GM21360 (cell line): ENCODE data around the gene SNTG2.

Experiments
- ATAC-seq: cut with Tn5 transposase; IDR thresholded peaks from one replicate; pipeline ENCODE4 v1.9.1; 2021; ENCODE audit warnings: mild to moderate bottlenecking, moderate library complexity; ENCODE audit not compliant: unreplicated experiment

The SNTG2 gene

DNA sequence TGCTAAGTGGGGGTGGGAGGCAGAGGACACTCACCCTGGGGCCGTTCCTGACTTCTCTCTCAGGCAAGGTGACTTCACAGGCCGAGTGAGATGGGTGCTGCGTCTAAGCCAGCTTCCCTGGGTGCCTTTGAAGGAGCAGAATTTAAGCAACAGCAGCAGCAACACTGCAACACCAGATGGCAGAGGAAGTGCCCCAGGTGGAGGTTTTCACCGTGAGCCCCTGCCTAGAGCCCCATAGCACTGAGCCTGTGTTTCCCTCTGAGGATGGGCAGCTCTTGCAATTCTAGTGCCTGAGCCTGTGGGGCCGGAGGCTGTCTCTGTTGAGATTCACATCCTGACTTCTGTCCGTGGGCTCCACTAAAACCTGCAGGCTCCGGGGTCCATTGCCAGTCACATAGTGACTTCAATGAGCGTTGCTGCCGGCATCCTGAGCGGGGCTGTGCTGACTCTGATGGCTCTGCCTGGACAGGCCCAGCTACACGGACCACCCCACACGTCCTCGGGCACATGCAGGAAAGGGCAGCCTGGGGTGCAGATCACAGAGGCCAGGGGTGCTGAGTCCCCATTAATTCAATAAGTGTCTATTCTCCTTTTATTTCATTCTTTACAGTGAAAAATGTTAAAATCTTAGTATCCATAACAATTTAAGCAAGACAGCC lies 218.8 kb downstream of the SNTG2 start:
- ATAC-seq, result no peak

- no peak for ATAC-seq
These were observed 219.6 kb downstream of the SNTG2 start for GRCh38 chr2:1170241-1170640.

GRCh38 chr2:1170711-1171110 lies 220.1 kb downstream of the SNTG2 start:
- ATAC-seq, result no peak

DNA sequence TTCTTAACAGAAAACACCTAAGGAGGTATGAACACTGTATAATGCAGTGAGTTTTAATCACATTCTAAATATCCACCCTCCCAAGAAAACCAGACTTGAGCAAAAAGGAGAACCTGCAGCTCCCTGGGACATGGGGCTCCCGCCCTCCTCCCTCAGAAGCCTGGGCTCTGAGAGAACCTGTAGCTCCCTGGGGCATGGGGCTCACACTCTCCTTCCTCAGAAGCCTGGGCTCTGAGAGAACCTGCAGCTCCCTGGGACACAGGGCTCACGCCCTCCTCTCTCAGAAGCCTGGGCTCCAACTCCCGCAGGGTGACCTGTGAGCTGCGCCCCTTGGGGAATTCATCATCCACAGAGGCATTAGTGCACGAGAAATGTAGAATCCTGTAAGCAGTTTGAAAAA lies 222.9 kb downstream of the SNTG2 start:
- no peak for ATAC-seq

- no peak for ATAC-seq
These were observed 231.2 kb downstream of the SNTG2 start for GRCh38 chr2:1181893-1182292.

DNA sequence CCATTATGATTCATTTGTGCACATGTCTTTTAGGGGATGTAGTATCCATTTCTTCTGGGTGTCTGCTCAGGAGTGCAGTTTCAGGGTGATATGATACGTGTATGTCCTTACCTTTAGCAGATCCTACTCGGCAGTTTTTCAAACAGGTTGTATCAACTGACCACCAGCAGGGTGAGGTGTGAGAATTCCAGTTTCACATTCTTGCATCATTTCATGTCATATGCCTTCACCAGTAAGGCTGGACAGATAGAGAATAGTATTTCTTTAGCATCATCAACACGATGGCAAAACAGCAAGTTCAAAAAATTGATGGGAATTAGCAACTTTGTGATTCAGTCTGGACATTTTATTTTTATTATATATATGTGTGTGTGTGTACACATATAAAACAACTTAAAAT lies 232.7 kb downstream of the SNTG2 start:
- ATAC-seq, result no peak

- ATAC-seq, result no peak
These were observed 235.8 kb downstream of the SNTG2 start for GRCh38 chr2:1186421-1186820.

DNA sequence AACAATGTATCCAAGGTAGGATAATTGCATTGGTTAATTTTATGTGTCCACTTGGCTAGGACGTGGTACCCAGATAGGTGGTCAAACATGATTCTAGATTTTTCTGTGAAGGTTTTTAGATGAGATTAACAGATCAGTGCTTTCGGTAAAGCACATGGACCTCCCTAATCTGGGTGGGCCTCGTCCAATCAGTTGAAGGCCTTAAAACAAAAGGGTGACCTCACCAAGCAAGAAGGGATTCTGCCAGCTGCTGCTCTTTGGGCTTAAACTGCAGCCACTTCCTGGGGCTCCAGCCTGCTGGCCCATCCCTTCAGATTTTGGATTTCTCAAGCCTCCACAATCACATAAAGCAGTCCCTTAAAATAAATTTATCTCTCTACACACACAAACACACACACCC lies 236.5 kb downstream of the SNTG2 start:
- no peak for ATAC-seq

DNA sequence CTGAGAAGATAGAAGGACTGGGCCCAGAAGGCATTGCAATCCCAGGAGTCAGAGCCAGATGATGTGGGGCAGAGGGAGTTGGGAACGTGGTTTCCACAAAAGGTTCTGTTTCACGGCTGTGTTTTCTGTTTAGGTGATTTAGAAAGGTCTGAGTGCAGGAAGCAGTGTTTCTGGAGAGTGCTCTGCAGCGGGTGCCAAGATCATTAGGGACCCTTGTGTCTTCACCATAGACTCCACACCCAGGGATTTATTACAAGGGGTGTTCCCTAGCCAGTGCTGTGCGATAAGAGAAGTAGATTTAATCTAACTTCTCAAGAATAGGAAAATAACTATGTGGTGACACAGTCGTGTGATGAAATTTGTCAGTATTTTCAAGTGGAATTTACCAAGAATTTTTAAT lies 241.5 kb downstream of the SNTG2 start:
- no peak for ATAC-seq

GRCh38 chr2:1193801-1194200 lies 243.2 kb downstream of the SNTG2 start:
- no peak for ATAC-seq

- ATAC-seq, result no peak
These were observed 253.1 kb downstream of the SNTG2 start for GRCh38 chr2:1203772-1204171.

GRCh38 chr2:1205853-1206252 lies 255.2 kb downstream of the SNTG2 start:
- ATAC-seq, result no peak

DNA sequence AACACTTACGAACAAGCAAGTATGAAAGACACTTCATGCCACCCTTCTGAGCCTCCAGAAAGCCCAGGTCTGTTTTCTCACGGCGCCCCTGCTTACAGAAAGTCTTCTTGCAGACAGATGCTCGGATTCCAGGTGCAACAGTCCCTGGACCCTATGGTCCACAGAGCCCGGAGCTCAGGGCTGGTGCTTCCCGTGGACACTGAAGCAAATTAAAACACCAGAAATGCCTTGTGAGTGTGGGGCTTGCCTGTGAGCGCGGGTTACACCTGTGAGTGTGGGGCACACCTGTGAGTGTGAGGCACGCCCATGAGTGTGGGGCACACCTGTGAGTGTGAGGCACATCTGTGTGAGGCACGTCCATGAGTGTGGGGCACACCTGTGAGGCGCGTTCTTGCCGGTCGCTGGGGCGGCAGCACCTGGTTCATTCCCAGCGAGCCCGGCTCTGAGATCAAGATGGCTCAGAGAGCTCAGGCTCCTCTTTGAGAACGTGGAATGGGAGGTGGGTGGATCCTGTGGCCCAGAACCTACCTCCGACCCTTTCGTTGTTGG lies 257.4 kb downstream of the SNTG2 start:
- no peak for ATAC-seq

DNA sequence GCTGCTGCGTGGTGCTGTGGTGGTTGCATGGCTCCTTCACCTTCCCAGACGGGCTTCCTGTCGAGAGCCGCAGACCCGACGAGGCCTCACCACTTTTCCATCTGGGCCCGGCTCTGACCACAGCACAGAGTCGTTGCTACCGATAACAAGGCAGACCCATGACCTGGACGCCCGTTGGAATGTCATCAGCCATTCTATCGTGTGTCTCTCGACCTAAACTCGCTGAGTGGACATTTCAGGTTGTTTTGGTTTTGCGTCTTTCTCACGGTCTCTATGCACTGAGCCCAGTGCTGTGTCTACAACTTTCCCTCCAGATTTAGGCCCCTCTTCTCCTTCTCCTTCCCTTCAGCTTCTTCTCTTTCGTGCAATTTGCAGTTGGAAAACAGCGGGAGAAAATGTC lies 257.9 kb downstream of the SNTG2 start:
- ATAC-seq, result no peak

DNA sequence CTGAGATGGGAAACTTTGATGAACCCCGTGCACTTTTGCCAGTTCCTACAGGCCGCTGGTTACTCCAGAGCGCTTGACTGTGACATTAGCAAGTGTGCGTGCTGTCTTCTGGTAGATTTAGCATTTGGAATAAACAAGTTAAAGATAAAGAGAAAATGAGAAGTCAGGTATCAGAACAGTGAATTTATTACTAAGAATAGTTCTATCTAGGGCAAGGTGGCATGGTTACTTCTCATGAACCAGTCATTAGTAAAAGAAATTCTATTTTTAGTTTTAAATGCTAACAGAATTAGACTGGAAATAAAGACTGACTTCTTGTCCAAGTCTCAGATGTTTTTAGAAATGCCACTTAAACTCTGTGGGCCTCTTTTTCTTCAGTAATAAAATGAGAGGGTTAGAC lies 258.6 kb downstream of the SNTG2 start:
- ATAC-seq, result no peak

- no peak for ATAC-seq
These were observed 259.1 kb downstream of the SNTG2 start for GRCh38 chr2:1209761-1210160.

- ATAC-seq, result no peak
These were observed 259.7 kb downstream of the SNTG2 start for GRCh38 chr2:1210352-1210751.

GRCh38 chr2:1219901-1220573 lies 269.4 kb downstream of the SNTG2 start:
- ATAC-seq, result no peak

DNA sequence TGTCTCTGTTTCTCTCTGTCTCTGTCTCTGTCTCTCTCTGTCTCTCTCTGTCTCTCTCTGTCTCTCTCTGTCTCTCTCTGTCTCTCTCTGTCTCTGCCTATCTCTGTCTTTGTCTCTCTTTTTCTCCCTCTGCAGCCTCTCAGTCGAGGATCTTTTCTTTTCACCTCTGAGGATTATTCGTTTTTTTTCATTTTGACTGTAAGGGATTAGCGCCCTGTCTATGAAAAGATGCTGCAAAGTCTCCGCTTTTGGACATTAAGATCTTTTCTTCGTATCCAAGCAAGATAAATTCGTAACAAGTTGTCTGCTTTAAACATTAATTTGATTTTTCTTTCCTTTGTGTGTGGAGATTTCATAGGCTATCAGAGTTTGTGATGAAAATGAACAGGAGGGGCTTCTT lies 271.4 kb downstream of the SNTG2 start:
- ATAC-seq, result no peak

GRCh38 chr2:1223791-1224190 lies 273.1 kb downstream of the SNTG2 start:
- ATAC-seq, result no peak

GRCh38 chr2:1224901-1225300 lies 274.3 kb downstream of the SNTG2 start:
- no peak for ATAC-seq

DNA sequence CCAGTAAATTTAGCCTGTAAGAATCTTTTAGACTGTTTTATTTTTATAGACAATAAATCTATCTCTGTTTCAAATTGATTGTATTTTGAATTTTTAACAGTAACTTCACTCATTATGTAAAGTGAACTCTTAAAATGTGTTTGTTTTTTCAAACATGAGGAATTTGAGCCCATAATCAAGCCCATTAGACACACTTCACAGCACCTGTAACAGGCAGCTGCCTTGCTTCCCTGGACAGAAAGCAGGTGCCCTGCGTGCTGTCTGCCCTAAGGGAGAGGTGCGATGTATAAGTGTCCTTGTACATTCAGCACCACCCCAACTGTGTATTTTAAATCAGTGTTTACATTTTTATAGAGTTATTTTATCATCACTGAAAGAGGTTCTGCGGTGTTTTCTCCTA lies 276.1 kb downstream of the SNTG2 start:
- ATAC-seq, result no peak
